GM18873 (cell line): ENCODE data around the gene LMO1.

ENCODE experiments used
- ATAC-seq: cut with Tn5 transposase; IDR thresholded peaks from one replicate; pipeline ENCODE4 v1.9.1; 2021; ENCODE audit warnings: mild to moderate bottlenecking, moderate library complexity, moderate number of reproducible peaks; ENCODE audit not compliant: unreplicated experiment, low FRiP score

Gene LMO1

GRCh38 chr11:8230178-8230859 lies 33.4 kb downstream of the LMO1 start:
- ATAC-seq, result no peak

DNA sequence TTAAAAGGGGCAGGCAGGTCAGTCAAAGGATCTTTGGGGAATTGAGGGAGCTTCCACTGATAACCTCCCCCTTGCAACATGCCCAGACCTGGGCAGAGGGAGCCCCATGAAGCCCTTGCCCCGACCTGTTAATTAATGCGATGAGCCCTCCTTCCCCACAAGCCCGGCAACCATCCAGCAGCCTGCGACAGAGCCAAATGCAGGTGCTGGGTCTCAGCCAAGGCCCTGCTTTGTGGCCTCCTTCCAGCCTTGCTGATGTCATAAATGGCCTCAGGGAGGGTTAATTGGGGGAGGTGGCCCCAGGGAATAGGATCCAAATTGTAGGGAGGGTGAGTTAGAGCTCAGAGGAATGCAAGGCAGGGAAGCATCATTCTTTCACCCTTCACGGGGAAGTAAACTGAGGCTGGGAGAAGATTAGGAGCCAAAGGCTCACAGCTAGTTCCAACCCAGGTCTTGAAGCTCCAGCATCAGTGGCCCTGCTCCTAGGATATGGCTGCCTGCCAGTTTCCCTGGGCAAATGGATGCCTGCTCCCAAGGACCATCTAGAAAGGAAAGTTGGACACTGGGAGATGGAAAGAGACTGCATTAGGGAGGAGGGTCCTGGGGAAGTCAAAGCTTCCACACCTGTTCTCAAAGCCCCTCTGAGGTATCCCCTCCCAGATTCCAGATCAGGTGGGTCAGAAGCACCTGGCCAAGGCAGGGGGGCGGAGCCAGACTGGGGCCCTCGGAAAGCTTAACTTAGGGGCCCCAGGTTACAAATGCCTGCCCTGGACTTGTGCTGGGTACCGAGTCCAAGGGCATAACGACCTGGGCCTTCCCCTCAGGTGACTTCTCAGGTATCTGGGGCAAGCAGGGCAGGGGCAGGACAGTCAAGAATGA lies 34.1 kb downstream of the LMO1 start:
- ATAC-seq, result no peak

GRCh38 chr11:8228231-8228630 lies 35.4 kb downstream of the LMO1 start:
- ATAC-seq, result no peak

DNA sequence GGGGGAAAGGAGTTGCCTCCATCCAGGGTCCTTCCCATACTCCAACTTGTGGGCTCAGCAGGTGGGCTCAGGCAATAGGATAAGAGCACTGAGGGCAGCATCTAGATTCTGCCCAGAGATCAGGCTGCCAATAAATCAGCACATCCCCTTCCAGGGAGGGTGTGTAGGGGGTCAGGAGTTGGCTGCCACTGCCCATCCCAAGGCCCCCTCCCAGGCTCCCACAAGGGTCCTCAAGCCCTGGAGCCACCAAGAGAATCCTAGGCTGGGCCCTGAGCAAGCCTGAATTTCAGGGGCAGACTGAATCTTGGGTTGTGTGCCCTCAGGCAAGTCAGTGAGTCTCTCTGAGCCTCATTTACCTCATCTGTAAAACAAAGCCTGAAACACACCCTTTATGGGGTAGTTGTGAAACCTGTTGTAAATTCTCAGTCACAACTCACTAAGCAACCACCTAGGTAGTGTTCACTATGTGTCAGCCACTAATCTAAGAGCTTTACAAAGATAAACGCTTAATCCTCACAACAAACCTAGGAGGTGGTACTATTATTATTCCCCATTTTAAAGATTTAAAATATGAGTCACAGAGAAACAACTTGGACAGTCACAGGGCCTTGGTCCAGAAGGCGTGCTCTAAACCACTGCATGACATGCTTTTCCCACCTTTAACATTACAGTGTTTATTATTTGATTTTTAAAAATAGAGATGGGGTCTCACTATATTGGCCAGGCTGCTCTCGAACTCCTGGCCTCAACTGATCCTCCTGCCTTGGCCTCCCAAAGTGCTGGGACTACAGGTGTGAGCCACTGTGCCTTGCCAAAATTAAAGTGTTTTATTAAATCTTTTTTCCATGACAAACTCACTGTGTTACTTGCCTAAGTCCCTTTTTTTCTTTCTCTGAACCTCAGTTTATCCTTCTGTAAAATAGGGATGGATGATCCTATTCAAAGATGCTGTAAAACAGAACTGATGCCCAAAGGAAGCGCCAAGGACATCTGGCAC lies 36.2 kb downstream of the LMO1 start:
- ATAC-seq, result no peak

GRCh38 chr11:8225589-8226036 lies 38.1 kb downstream of the LMO1 start:
- ATAC-seq, result no peak

DNA sequence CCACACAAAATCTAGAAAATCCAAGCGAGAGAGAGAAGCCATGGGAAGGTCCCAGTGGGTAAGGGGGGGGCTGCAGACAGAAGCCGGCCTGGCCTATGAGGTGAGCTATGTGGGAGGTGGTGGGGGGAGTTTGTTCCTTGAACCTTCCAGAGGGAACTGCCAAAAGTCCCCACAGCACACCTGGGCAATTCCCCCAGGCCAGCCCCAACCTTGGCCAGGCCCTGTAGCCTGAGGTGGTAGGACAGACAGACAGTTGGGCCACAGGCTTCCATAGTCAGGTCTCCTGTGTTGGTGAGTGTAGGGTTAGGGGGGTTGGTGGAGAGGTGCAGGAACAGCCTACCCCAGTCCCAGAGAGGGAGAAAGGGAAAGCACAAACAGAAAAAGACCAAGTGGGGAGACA lies 39.0 kb downstream of the LMO1 start:
- no peak for ATAC-seq

DNA sequence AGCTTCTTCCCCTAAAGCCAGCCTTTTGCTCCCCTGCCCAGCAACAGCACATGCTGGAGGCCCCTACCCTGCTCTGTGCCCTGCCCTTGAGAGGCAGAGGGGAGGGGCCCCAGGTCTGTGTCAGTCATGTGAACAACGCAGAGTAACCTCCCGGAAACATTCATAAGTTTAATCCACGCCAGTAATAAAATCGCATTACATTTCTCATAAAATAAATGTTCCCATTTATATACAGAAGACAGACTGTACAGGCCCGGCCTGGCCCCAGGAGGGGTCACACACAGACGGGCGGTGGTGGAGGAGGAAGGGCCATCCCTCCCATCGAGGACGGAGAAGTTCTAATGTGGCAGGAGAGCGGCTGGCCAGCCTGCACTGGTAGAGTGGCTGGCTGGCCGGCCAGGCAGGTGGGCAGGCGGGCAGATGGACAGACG lies 39.5 kb downstream of the LMO1 start:
- no peak for ATAC-seq

- no peak for ATAC-seq
These were observed 40.2 kb downstream of the LMO1 start for GRCh38 chr11:8223513-8223900.

DNA sequence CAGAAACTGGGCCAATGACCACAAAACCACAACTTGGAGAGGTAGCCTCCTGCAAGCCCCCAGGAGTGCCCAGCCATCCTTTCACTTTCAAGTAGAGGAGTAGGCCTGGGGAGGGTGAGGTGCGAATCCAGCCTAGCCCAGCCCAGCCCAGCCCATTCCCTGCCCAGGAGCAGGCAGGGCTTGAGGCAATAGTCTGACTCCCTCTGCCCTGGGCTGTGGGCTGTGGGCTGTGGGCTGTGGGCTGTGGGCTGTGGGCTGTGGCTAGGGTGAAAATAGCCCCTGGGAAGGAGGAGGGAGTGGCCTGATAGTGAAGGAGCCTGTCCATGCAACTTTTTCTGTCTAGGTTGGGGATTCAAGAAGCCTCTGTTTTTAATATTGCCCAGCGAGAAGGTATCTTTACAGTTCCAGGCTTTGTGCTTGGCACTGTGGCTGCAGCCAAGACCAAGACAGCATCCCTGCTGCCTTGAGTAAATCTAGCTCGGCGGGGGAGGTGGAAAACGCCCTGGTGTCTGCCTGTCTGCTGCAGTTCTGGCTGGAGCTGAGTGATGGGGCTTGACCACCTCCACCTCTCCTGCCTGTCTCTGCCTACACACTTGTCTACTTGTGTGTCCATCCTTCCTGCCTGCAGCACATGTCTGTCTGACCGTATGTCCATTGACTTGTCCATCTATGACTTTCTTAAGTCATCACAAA lies 40.7 kb downstream of the LMO1 start:
- ATAC-seq, result no peak

- ATAC-seq, result no peak
These were observed 41.7 kb downstream of the LMO1 start for GRCh38 chr11:8221917-8222495.

GRCh38 chr11:8221046-8221723 lies 42.5 kb downstream of the LMO1 start:
- ATAC-seq, result no peak

GRCh38 chr11:8220261-8221045 lies 43.2 kb downstream of the LMO1 start:
- no peak for ATAC-seq

DNA sequence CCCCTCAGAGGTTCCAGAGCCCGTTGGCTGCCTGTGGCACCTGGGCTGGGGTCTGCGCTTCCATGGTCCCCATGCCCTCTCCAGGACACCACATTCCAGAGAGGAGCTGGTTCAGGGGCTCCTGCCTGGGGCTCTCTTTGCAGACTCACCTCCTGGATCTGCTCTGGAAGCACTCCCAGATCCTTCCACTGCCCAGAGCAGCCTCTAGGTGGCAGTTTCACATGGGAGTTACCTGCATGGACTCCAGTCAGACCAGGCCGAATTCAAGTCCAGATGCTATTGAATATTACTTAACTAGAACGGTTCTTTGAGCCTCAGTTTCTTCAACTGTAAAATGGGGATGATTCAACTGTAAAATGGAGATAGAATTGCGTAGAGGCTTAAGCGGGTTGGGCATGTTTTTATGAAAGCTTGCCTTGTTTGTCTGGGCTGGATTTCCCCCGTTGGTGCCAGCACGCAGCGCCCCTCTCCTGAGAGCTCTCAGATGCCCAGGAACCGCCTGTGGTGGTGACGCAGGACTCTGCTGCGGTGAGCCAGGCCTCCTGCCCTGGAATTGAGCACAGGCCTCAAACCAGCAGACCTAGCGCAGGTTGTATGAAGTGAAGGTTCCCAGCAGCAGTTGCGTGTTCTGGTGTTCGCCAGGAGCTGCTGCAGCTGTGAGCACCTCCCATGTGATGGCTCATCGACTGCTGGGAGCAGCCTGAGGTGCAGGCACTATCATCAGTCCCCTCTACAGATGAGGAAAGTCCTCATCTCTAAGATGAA lies 44.2 kb downstream of the LMO1 start:
- ATAC-seq, result no peak

DNA sequence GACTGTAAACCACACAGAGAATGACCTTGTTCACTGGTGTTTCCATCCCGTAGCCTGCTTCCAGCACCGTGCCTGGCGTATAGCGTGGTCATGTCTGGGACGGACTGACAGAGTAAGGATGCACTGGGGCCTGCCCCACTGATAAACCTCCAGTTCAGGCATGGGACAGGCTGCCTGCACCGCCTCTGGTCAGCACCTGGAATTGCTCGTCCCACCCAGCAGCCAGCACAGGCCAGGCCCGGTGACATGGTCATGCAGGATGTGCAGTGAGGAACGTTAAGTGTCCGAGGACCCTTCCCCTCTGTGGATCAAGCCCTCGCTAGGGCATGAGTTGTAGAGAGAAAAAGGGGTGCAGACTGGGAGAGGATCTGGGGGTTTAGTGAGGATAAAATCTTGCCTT lies 44.8 kb downstream of the LMO1 start:
- no peak for ATAC-seq

DNA sequence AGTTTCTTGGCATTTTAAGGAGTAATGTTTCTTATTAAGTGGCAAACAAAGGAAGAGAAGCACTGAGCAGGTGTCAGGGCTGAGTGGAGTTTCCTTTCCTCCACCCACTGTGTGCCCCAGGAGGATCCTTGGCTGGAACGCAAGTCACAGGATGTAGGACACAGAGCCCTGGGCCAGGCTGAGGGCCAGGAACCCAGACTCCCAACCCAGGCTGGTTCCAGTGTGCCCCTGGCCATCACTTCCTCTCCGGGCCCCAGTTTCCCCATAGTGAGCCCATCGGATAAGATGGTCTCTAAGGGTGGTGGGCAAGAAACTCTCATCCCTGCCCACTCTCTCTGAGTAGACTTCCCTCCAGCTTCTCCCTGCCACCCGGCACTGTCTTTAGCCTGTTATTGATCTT lies 45.3 kb downstream of the LMO1 start:
- no peak for ATAC-seq

GRCh38 chr11:8217926-8218325 lies 45.8 kb downstream of the LMO1 start:
- no peak for ATAC-seq

- ATAC-seq, result no peak
These were observed 46.5 kb downstream of the LMO1 start for GRCh38 chr11:8217136-8217535.

DNA sequence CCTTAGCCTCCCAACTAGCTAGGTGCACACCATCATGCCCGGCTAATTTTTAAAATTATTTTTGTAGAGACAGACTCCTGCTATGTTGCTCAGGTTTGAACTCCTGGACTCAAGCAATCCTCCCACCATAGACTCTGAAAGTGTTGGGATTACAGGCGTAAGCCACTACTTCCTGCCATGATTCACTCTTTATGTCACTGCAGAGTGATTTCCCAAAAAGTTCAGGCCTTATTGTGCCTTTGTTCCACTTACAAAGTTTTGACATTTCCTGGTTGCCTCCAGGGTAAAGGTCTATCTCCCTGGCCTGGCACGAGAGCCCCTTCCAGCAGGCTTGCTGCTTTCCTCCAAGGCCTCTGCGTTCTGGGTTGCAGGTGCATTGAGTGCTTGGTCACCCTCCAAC lies 50.3 kb downstream of the LMO1 start:
- ATAC-seq, result no peak
